ENCODE data around the gene HHIPL1. TPM values are rescaled to one million over a fixed set of nuclear protein-coding genes. Genes with fewer than 3 reads are reported as not detected.

The HHIPL1 gene
- total and polyA plus RNA-seq, 2 of the 8 experiments (the other 6 are each of a cell fraction or from before 2014, with no cell fraction given) = 1.5 to 2.6 TPM

DNA sequence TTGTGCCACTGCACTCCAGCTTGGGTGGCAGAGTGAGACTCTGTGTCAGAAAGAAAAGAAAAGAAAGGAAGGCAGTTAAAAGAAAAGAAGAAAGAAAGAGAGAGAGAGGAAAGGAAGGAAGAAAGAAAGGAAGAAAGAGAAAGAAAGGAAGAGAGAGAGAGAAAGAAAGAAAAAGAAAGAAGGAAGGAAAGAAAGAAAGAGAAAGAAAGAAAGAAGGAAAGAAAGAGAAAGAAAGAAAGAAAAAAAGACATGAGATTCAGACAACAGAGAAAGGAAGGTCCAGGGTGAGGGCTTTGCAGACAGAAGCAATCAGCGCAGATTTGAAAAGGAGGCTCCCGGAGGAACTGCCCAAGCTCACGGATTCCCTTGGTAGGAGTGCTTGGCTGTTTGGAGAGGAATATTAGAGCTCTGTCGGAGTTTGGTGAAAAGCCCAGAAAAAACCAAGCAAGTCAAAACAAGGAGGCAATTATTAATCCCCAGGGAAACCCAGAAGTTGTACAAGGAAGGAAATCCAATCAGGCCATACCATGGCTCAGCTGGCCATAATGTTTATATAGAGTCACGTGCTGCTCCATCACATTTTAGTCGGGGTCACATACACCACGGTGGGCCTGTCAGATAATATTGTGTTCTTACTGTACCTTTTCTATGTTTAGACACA lies 29.3 kb upstream of the HHIPL1 start:
- Histone ChIP-seq H3K9ac (replicated peaks in 1 of 4; ENCODE audit: extremely low read depth in 1 of 4, low read depth in 3 of 4, low read length in 3 of 4) (no peak overlapping the region), H4K5ac (ENCODE audit: insufficient read length, low read depth, low read length) (no peak overlapping the region), H2BK5ac (ENCODE audit: low read depth, low read length) (no peak overlapping the region), H3K27me3 (replicated peaks in 1 of 4; ENCODE audit: control insufficient read depth in 3 of 4, extremely low read depth in 1 of 4, insufficient read depth in 3 of 4, low read length in 3 of 4) (no peaks in the 10 kb centered on the region), H4K91ac (replicated peaks; ENCODE audit: insufficient read length, low read length) (no peak overlapping the region), H3K18ac (ENCODE audit: extremely low read depth, low read length) (no peak overlapping the region), H4K20me1 (replicated peaks in 1 of 2; ENCODE audit: control insufficient read depth in 1 of 2, insufficient read depth in 2 of 2, low read length in 2 of 2) (no peaks in the 10 kb centered on the region), H3K36me3 (ENCODE audit: control insufficient read depth in 2 of 4, insufficient read depth in 4 of 4, low read length in 3 of 4) (no peaks in the 10 kb centered on the region), H3K9me3 (ENCODE audit: insufficient read depth in 2 of 2, low read depth in 1 of 2, low read length in 1 of 2) (no peaks in the 10 kb centered on the region), H3K27ac (ENCODE audit: low read depth, low read length) (no peak overlapping the region), H3K4me3 (ENCODE audit: extremely low read depth in 1 of 4, insufficient read depth in 2 of 4, low read depth in 3 of 4, low read length in 4 of 4) (no peak overlapping the region), H3K79me2 (ENCODE audit: control insufficient read depth in 1 of 2, insufficient read depth in 2 of 2, low read length in 2 of 2) (no peaks in the 10 kb centered on the region), H3K4ac (replicated peaks; ENCODE audit: insufficient read length, low read depth, low read length) (no peak overlapping the region), H3K4me2 (ENCODE audit: insufficient read depth in 1 of 2, low read depth in 2 of 2, low read length in 2 of 2) (no peak overlapping the region), H3K23me2 (ENCODE audit: low read depth, low read length) (0 out of 2 replicates have a peak, but pooled peaks cover 2% of the 10 kb centered on the region), H2AK5ac (ENCODE audit: low read depth, low read length) (no peak overlapping the region), H2BK15ac (ENCODE audit: low read length) (no peak overlapping the region), H3K56ac (replicated peaks; ENCODE audit: insufficient read length, low read depth, low read length) (no peak overlapping the region), H2BK12ac (ENCODE audit: low read depth, low read length) (no peak overlapping the region), H3K79me1 (ENCODE audit: low read depth, low read length) (no peaks in the 10 kb centered on the region), H3K23ac (ENCODE audit: insufficient read length) (no peak overlapping the region), H2BK120ac (replicated peaks; ENCODE audit: low read depth, low read length) (no peak overlapping the region), H2AFZ (ENCODE audit: low read length) (no peak overlapping the region), H3K4me1 (replicated peaks in 1 of 4; ENCODE audit: control insufficient read depth in 3 of 4, insufficient read depth in 4 of 4, low read length in 3 of 4) (peaks cover 0 to 8% (median 0%) of the 10 kb centered on the region in 4 experiments; a peak in 2 of 7 replicates), H2BK20ac (ENCODE audit: low read length) (no peak overlapping the region), H3K14ac (ENCODE audit: insufficient read length) (no peak overlapping the region), H4K8ac (ENCODE audit: extremely low read depth, insufficient read depth, low read length) (no peak overlapping the region; the same call in 1 of the 2 replicates)
- no peak for DNase-seq (ENCODE audit: low read depth in 1 of 2, low spot score in 2 of 2)
- ChIA-PET CTCF (ENCODE audit: partially characterized antibody) (interaction anchor here (0.7 to 6.0 kb wide), 6 partner anchors 8 to 90 kb away, joined by 3 to 37 read pairs (median 6); no protein-coding TSS in a partner anchor), POLR2A (ENCODE audit: partially characterized antibody) (interaction anchor here (0.6 to 2.0 kb wide), 4 partner anchors 11 to 355 kb away, joined by 3 to 6 read pairs (median 4); no protein-coding TSS in a partner anchor)
- FAIRE-seq = no peak
- WGBS, 2 experiments (ENCODE audit: extremely low coverage in 1 of 2, insufficient coverage in 1 of 2, insufficient read length in 1 of 2, insufficient replicate concordance in 2 of 2, low coverage in 1 of 2, low lambda C conversion rate in 2 of 2, missing lambda C conversion rate in 1 of 2) = 93% methylated on average over 7 of the region's 7 CpGs; no CpG with 5 or more reads in 1 of the 2 experiments
- no peak for TF ChIP-seq CEBPB (IDR thresholded peaks at IDR 0.05; ENCODE audit: low read depth, low read length)
- TF ChIP-seq, protein P1, sequence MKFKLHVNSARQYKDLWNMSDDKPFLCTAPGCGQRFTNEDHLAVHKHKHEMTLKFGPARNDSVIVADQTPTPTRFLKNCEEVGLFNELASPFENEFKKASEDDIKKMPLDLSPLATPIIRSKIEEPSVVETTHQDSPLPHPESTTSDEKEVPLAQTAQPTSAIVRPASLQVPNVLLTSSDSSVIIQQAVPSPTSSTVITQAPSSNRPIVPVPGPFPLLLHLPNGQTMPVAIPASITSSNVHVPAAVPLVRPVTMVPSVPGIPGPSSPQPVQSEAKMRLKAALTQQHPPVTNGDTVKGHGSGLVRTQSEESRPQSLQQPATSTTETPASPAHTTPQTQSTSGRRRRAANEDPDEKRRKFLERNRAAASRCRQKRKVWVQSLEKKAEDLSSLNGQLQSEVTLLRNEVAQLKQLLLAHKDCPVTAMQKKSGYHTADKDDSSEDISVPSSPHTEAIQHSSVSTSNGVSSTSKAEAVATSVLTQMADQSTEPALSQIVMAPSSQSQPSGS (IDR thresholded peaks at IDR 0.05; ENCODE audit: low read length) = no peak
- TF ChIP-seq SIRT6 (IDR thresholded peaks at IDR 0.05; ENCODE audit: low read length) = no peak
- TF ChIP-seq BCL11A (IDR thresholded peaks at IDR 0.05; ENCODE audit: low read depth in 2 of 2, low read length in 2 of 2) = no peak
- no peak for TF ChIP-seq EP300 (IDR thresholded peaks at IDR 0.05; ENCODE audit: borderline replicate concordance in 1 of 2, low read depth in 2 of 2, low read length in 2 of 2)
- TF ChIP-seq TAF7 (optimal IDR thresholded peaks at IDR 0.05; ENCODE audit: borderline replicate concordance, low read depth, low read length) = no peak
- no peak for TF ChIP-seq SAP30 (IDR thresholded peaks at IDR 0.05; ENCODE audit: insufficient read depth, insufficient replicate concordance, low read length)
- no peak for TF ChIP-seq NANOG (IDR thresholded peaks at IDR 0.05; ENCODE audit: insufficient read depth, low read depth, low read length, poor library complexity, severe bottlenecking)

All from H1 (cell line).